HEK293 (cell line): ENCODE measurements around the gene MND1.

Experiments
- AEBP2 ChIP-seq: fragments of 450-650 bp; formaldehyde crosslinking; IDR thresholded peaks from 2 replicates; pipeline ENCODE4 v1.5.1; 2016; ENCODE audit warnings: missing biosample characterization, missing genetic modification characterization, borderline replicate concordance
- CTCF ChIP-seq: fragments of 450-650 bp; formaldehyde crosslinking; IDR thresholded peaks from 2 replicates; pipeline ENCODE4 v1.5.1; 2016; ENCODE audit warnings: missing biosample characterization, missing genetic modification characterization
- EGR2 ChIP-seq: fragments of 450-650 bp; formaldehyde crosslinking; IDR thresholded peaks from 2 replicates; pipeline ENCODE4 v1.5.1; 2016; ENCODE audit warnings: low read depth, missing biosample characterization, missing genetic modification characterization
- HOXD13 ChIP-seq: sonication (generic); formaldehyde crosslinking; IDR thresholded peaks from 2 replicates; pipeline ENCODE4 v1.8.0; 2022; ENCODE audit warnings: missing genetic modification reagents, borderline replicate concordance
- INSM2 ChIP-seq: fragments of 450-650 bp; formaldehyde crosslinking; IDR thresholded peaks from 2 replicates; pipeline ENCODE4 v1.5.1; 2016; ENCODE audit warnings: missing biosample characterization, missing genetic modification characterization
- KLF10 ChIP-seq: fragments of 450-650 bp; IDR thresholded peaks from 2 replicates; pipeline ENCODE4 v1.5.1; 2018; ENCODE audit warnings: missing biosample characterization, mild to moderate bottlenecking, missing genetic modification characterization
- OSR2 ChIP-seq: fragments of 450-650 bp; formaldehyde crosslinking; IDR thresholded peaks from 2 replicates; pipeline ENCODE4 v1.5.1; 2016; ENCODE audit warnings: missing biosample characterization, missing genetic modification characterization
- WT1 ChIP-seq: fragments of 450-650 bp; formaldehyde crosslinking; IDR thresholded peaks from 2 replicates; pipeline ENCODE4 v1.5.1; 2016; ENCODE audit warnings: missing biosample characterization, missing genetic modification characterization
- ZBTB10 ChIP-seq: fragments of 450-650 bp; formaldehyde crosslinking; IDR thresholded peaks from 2 replicates; pipeline ENCODE4 v1.5.1; 2016; ENCODE audit warnings: missing biosample characterization, missing genetic modification characterization
- ZNF148 ChIP-seq: fragments of 450-650 bp; formaldehyde crosslinking; IDR thresholded peaks from 2 replicates; pipeline ENCODE4 v1.5.0; 2017; ENCODE audit warnings: missing biosample characterization, missing genetic modification characterization, borderline replicate concordance
- ZNF24 ChIP-seq: fragments of 450-650 bp; formaldehyde crosslinking; IDR thresholded peaks from 2 replicates; pipeline ENCODE4 v1.5.1; 2016; ENCODE audit warnings: missing biosample characterization, missing genetic modification characterization
- ZNF26 ChIP-seq: fragments of 450-650 bp; formaldehyde crosslinking; IDR thresholded peaks from 2 replicates; pipeline ENCODE4 v1.5.1; 2016; ENCODE audit warnings: missing biosample characterization, missing genetic modification characterization
- ZNF292 ChIP-seq: fragments of 450-650 bp; formaldehyde crosslinking; IDR thresholded peaks from 2 replicates; pipeline ENCODE4 v1.5.1; 2016; ENCODE audit warnings: low read depth, missing biosample characterization, missing genetic modification characterization, borderline replicate concordance
- ZNF366 ChIP-seq: fragments of 450-650 bp; formaldehyde crosslinking; conservative IDR thresholded peaks from 2 replicates; pipeline ENCODE4 v1.5.1; 2016; ENCODE audit warnings: missing biosample characterization, missing genetic modification characterization
- ZNF473 ChIP-seq: fragments of 450-650 bp; formaldehyde crosslinking; IDR thresholded peaks from 2 replicates; pipeline ENCODE4 v1.5.1; 2017; ENCODE audit warnings: missing biosample characterization, missing genetic modification characterization
- ZNF501 ChIP-seq: fragments of 450-650 bp; formaldehyde crosslinking; IDR thresholded peaks from 2 replicates; pipeline ENCODE4 v1.5.1; 2016; ENCODE audit warnings: missing biosample characterization, missing genetic modification characterization
- ZNF513 ChIP-seq: fragments of 450-650 bp; IDR thresholded peaks from 2 replicates; pipeline ENCODE4 v1.5.1; 2018; ENCODE audit warnings: missing biosample characterization, missing genetic modification characterization
- ZNF529 ChIP-seq: fragments of 450-650 bp; formaldehyde crosslinking; IDR thresholded peaks from 2 replicates; pipeline ENCODE4 v1.5.1; 2017; ENCODE audit warnings: missing genetic modification characterization, missing biosample characterization; ENCODE audit not compliant: insufficient replicate concordance
- ZNF544 ChIP-seq: fragments of 450-650 bp; formaldehyde crosslinking; IDR thresholded peaks from 2 replicates; pipeline ENCODE4 v1.5.0; 2017; ENCODE audit warnings: missing biosample characterization, missing genetic modification characterization
- ZNF560 ChIP-seq: fragments of 450-650 bp; formaldehyde crosslinking; IDR thresholded peaks from 2 replicates; pipeline ENCODE4 v1.5.1; 2017; ENCODE audit warnings: missing biosample characterization, missing genetic modification characterization, borderline replicate concordance
- ZNF610 ChIP-seq: fragments of 450-650 bp; formaldehyde crosslinking; IDR thresholded peaks from 2 replicates; pipeline ENCODE4 v1.5.1; 2016; ENCODE audit warnings: missing biosample characterization, missing genetic modification characterization, borderline replicate concordance
- ZNF658 ChIP-seq: fragments of 450-650 bp; formaldehyde crosslinking; IDR thresholded peaks from 2 replicates; pipeline ENCODE4; 2016; ENCODE audit warnings: missing biosample characterization, missing genetic modification characterization
- ZNF768 ChIP-seq: fragments of 450-650 bp; formaldehyde crosslinking; IDR thresholded peaks from 2 replicates; pipeline ENCODE4 v1.5.1; 2018; ENCODE audit warnings: missing biosample characterization, mild to moderate bottlenecking, missing genetic modification characterization
- ZNF837 ChIP-seq: fragments of 450-650 bp; formaldehyde crosslinking; IDR thresholded peaks from 2 replicates; pipeline ENCODE4 v1.5.1; 2016; ENCODE audit warnings: missing biosample characterization, missing genetic modification characterization
- ZNF843 ChIP-seq: fragments of 450-650 bp; formaldehyde crosslinking; IDR thresholded peaks from 2 replicates; pipeline ENCODE4 v1.5.1; 2016; ENCODE audit warnings: missing biosample characterization, missing genetic modification characterization

MND1 gene

GRCh38 chr4:153448003-153448731 is 103.7 kb downstream of the MND1 start (continued):
- no peak for TF ChIP-seq ZNF501 (tag by site-specific recombination)
- peak; percentile 77; the same call in 1 of the 2 replicates for TF ChIP-seq INSM2
- TF ChIP-seq WT1 (tag by site-specific recombination): peak; percentile 89
- TF ChIP-seq ZNF658 (tag by site-specific recombination): no peak
- no peak for TF ChIP-seq CTCF (tag by site-specific recombination)
- no peak for TF ChIP-seq ZNF529 (tag by site-specific recombination)
- TF ChIP-seq ZNF610 (tag by site-specific recombination): no peak
- TF ChIP-seq KLF10 (tag by site-specific recombination): 0 out of 2 replicates have a peak, but pooled peaks have one; percentile 26
- no peak for TF ChIP-seq ZNF148 (tag by site-specific recombination)
- TF ChIP-seq ZNF843: peak; percentile 63
- no peak for TF ChIP-seq ZBTB10 (tag by site-specific recombination)
- TF ChIP-seq ZNF473 (tag by site-specific recombination): no peak
- TF ChIP-seq OSR2 (tag by site-specific recombination): peak; percentile 83
- TF ChIP-seq ZNF366: no peak
- 0 out of 2 replicates have a peak, but pooled peaks have one; percentile 16 for TF ChIP-seq ZNF24 (tag by site-specific recombination)
- TF ChIP-seq ZNF544 (tag by site-specific recombination): no peak
- TF ChIP-seq EGR2: no peak
- no peak for TF ChIP-seq ZNF292 (tag by site-specific recombination)
- TF ChIP-seq ZNF768 (tag by site-specific recombination): no peak
- no peak for TF ChIP-seq ZNF837 (tag by site-specific recombination)
- TF ChIP-seq AEBP2 (tag by site-specific recombination): no peak
- no peak for TF ChIP-seq ZNF560 (tag by site-specific recombination)
- TF ChIP-seq ZNF26 (tag by site-specific recombination): no peak
- no peak for TF ChIP-seq ZNF513 (tag by site-specific recombination)
- TF ChIP-seq HOXD13 (CRISPR knock-in tag): no peak
